ENCODE measurements around the gene NPPA.

DNA sequence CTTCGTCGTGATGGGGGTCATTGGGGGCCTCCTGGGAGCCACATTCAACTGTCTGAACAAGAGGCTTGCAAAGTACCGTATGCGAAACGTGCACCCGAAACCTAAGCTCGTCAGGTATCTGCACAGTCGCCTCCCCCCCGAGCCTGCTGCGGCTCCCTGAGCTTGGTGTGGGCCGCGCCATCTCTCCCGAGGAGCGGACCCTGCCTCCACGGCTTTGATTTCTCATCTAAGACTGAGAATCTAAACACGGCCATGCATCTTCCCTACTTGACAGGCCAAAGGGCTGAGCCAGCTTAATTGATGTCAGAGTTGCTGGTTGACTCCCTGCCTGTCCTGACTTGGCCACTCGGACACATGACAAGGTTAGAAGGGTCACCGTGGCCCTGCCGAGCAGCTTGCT is 19.1 kb downstream of the NPPA start:
- TF ChIP-seq, protein P1, sequence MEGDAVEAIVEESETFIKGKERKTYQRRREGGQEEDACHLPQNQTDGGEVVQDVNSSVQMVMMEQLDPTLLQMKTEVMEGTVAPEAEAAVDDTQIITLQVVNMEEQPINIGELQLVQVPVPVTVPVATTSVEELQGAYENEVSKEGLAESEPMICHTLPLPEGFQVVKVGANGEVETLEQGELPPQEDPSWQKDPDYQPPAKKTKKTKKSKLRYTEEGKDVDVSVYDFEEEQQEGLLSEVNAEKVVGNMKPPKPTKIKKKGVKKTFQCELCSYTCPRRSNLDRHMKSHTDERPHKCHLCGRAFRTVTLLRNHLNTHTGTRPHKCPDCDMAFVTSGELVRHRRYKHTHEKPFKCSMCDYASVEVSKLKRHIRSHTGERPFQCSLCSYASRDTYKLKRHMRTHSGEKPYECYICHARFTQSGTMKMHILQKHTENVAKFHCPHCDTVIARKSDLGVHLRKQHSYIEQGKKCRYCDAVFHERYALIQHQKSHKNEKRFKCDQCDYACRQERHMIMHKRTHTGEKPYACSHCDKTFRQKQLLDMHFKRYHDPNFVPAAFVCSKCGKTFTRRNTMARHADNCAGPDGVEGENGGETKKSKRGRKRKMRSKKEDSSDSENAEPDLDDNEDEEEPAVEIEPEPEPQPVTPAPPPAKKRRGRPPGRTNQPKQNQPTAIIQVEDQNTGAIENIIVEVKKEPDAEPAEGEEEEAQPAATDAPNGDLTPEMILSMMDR (IDR thresholded peaks at IDR 0.05) = no peak
- no peak for TF ChIP-seq POLR2A (IDR thresholded peaks at IDR 0.05)
